ENCODE results near the gene EZH1. TPM values are rescaled to one million over a fixed set of nuclear protein-coding genes. Genes with fewer than 3 reads are reported as not detected.

The EZH1 gene
- polyA plus RNA-seq, 1 experiment = 26.3 TPM

DNA sequence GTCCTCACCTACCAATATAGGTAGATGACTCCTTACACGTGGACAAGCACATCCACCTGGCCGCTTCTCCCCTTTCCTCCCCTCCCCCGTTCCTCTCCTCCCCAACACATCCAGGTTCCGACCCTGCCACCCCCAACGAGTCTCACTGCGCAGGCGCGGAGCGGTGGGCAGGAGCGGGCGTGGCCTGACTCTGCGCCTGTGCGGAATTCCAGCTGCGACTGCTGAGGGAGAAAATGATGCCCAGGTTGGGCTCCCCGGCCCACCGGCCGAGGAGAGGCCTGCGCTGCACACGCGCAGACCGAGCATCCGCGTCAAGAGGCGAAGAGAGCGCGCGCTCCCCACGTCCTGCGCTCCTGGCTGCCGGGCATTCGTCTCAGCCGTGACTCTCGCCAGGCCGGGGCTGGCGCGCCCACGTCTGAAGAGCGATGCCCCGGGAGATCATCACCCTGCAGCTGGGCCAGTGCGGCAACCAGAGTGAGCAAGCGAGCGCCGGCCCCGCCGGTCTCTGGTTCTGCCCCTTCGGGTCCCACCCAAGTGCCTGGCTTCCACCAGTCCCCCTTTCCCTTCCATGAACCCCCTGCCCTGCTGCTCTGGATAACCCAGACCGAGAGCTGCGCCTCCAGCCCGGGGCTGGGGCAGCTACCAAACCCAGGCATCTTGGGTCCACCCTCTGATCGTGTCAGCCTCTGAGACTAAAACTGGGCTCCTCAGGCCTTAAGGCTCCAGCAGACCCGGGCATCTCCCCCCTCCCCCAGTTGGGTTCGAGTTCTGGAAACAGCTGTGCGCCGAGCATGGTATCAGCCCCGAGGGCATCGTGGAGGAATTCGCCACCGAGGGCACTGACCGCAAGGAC, 85.5 kb downstream of the EZH1 start, which contains the start of gene TUBG2:
Gene TUBG2, plus strand, starts transcription at position 206 of the 853 bp plus-strand sequence. Its CDS starts 220 bp downstream, at position 426.
- ChIA-PET CTCF (interaction anchor here (0.7 kb wide), 1 partner anchor 173 kb away, joined by 3 read pairs; no protein-coding TSS in a partner anchor), POLR2A (interaction anchor here (0.6 to 1.6 kb wide), 2 partner anchors 10 to 176 kb away, joined by 4 to 5 read pairs; no protein-coding TSS in a partner anchor)
- Histone ChIP-seq H3K27me3 (ENCODE audit: control insufficient read depth, insufficient read depth, low read length) (no peaks in the 10 kb centered on the region), H3K4me3 (ENCODE audit: low read depth, low read length) (peak within 1 kb of the TSS; percentile 61), H3K9me3 (ENCODE audit: control insufficient read depth, insufficient read depth, low read length) (no peaks in the 10 kb centered on the region), H3K27ac (ENCODE audit: low read depth, low read length) (peak within 1 kb of the TSS; percentile 68)
- TF ChIP-seq, protein P1, sequence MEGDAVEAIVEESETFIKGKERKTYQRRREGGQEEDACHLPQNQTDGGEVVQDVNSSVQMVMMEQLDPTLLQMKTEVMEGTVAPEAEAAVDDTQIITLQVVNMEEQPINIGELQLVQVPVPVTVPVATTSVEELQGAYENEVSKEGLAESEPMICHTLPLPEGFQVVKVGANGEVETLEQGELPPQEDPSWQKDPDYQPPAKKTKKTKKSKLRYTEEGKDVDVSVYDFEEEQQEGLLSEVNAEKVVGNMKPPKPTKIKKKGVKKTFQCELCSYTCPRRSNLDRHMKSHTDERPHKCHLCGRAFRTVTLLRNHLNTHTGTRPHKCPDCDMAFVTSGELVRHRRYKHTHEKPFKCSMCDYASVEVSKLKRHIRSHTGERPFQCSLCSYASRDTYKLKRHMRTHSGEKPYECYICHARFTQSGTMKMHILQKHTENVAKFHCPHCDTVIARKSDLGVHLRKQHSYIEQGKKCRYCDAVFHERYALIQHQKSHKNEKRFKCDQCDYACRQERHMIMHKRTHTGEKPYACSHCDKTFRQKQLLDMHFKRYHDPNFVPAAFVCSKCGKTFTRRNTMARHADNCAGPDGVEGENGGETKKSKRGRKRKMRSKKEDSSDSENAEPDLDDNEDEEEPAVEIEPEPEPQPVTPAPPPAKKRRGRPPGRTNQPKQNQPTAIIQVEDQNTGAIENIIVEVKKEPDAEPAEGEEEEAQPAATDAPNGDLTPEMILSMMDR (IDR thresholded peaks at IDR 0.05; ENCODE audit: low read depth, low read length) = no peak
- DNase-seq (ENCODE audit: low read depth, low spot score) = peak; percentile 74

DNA sequence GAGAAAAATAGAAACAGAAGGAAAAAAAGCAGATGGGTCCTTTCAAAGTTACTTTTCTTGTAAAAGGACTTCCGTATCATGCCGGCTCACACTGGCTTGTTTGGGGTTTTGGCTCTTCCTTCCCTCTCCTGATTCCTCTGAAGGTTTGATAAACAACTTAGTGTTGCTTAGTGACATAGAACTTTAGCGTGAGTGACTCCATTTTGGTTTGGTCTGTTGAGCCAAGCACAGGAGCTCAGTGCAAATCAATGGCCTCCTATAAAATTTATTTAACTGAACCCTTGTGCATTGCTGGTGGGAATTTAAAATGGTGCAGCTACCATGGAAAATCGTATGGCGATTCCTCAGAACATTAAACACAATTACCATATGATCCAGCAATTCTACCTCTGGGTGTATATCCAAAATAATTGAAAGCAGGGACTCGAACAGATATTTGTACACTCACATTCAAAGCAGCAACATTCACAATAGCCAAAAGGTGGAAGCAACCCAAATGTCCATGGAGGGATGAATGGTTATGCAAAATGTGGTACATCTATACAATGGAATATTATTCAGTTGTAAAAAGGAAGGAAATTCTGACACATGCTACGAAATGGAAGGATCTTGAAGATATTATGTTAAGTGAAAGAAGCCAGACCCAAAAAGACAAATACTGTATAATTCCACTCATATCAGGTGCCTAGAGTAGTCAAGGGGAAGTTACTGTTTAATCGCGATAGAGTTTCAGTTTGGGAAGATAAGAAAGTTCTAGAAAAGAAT, 86.8 kb downstream of the EZH1 start:
- no peaks in the 10 kb centered on the region for H3K9me3 ChIP-seq (ENCODE audit: control insufficient read depth, insufficient read depth, low read length)
- ChIA-PET CTCF (no interaction called here), POLR2A (interaction anchor here (0.7 kb wide), 1 partner anchor 48 kb away, joined by 7 read pairs; no protein-coding TSS in a partner anchor)
- no peaks in the 10 kb centered on the region for H3K27me3 ChIP-seq (ENCODE audit: control insufficient read depth, insufficient read depth, low read length)
- no peak for DNase-seq (ENCODE audit: low read depth, low spot score)
- TF ChIP-seq, protein P1 (IDR thresholded peaks at IDR 0.05; ENCODE audit: low read depth, low read length) = no peak
- no peak overlapping the region for H3K27ac ChIP-seq (ENCODE audit: low read depth, low read length)
- H3K4me3 ChIP-seq (ENCODE audit: low read depth, low read length) = no peak overlapping the region

DNA sequence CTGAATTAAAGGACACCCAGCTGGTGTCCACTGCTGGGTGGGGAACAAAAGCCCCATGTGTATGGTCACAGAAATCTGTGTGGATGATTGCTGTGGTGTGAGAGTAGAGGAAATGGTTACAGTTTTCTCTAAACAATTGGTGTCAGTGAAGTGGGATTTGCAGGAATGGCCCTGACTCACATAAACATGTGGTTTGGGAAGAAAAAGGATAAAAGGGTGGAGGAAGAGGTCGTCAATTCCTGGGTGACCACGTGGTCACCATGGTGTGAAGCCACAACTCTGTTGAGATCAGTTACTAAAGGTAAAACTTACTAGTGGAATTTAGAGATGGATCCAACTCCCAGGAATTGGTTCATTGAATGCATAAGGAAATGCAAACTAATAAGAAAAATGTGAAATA, 89.3 kb downstream of the EZH1 start:
- POLR2A ChIA-PET = interaction anchor here (0.7 to 1.6 kb wide), 2 partner anchors 14 to 763 kb away, joined by 4 to 6 read pairs; no protein-coding TSS in a partner anchor
- H3K9me3 ChIP-seq (ENCODE audit: control insufficient read depth, insufficient read depth, low read length) = no peaks in the 10 kb centered on the region

DNA sequence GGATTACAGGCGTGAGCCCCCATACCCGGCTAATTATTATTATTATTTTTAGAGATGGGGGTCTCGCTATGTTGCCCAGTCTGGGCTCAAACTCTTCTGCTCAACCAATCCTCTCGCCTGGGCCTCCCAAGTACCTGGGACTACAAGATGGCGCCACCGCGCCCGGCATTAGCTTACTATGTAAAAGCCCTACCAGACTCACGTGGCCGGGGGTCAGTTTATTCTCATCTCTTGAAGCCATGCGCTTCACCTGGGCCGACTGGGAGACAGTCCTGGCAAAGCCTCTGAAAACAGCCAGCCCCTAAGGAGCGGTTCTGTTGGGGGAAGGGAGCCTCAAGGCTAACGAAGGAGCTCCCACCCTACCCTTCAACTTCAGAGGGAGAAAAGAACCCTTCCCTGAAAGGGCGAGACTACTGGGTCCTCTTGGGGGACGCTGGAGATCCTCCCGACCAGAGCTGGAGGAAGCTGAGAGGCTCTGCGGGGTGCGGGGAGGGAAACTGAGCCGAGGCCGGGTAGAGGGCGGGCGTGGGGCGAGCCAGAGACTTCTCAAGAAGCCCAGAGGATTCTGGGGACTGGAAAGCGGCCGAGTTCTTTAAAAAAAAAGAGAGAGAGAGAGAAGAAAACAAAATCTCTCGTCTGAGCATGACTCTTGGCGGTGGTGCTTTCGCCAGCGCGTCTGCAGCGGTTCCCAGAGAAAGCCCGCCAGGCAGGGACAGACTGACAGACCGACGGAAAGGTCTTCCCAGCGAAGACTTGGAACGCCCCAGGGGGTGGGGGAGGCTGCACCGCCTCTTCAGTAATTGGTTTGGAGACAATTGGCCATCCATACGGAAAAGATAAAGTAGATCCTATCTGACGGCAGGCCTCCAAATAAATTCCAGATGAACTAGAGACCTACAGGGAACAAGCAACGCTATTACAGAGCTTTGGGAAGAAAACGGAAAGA, 91.4 kb downstream of the EZH1 start:
- Histone ChIP-seq H3K27ac (ENCODE audit: low read depth, low read length) (no peak overlapping the region), H3K9me3 (ENCODE audit: control insufficient read depth, insufficient read depth, low read length) (no peaks in the 10 kb centered on the region), H3K27me3 (ENCODE audit: control insufficient read depth, insufficient read depth, low read length) (peaks cover 3% of the 10 kb centered on the region), H3K4me3 (ENCODE audit: low read depth, low read length) (peak overlapping the region; percentile 22)
- DNase-seq (ENCODE audit: low read depth, low spot score) = no peak
- ChIA-PET POLR2A (no interaction called here), CTCF (interaction anchor here (0.6 to 1.0 kb wide), 2 partner anchors 8 to 75 kb away, joined by 3 read pairs; partner anchors contain the start of gene PSMC3IP)
- TF ChIP-seq, protein P1 (IDR thresholded peaks at IDR 0.05; ENCODE audit: low read depth, low read length) = no peak

More for the DNA sequence above, 89.3 kb downstream of the EZH1 start:
- no peak overlapping the region for H3K4me3 ChIP-seq (ENCODE audit: low read depth, low read length)
- H3K27ac ChIP-seq (ENCODE audit: low read depth, low read length) = no peak overlapping the region
- peaks cover 2% of the 10 kb centered on the region for H3K27me3 ChIP-seq (ENCODE audit: control insufficient read depth, insufficient read depth, low read length)
- CTCF ChIA-PET = interaction anchor here (0.5 kb wide), 1 partner anchor 78 kb away, joined by 3 read pairs; the partner anchor contains the start of gene PSMC3IP
- no peak for DNase-seq (ENCODE audit: low read depth, low spot score)
- TF ChIP-seq, protein P1 (IDR thresholded peaks at IDR 0.05; ENCODE audit: low read depth, low read length) = no peak

Measured in AG04450 (cell line).